ENCODE data around the gene WSCD2.

Gene WSCD2

GRCh38 chr12:108270035-108270848 is 141.2 kb downstream of the WSCD2 start:
- H3K9me3 ChIP-seq (ENCODE audit: low read depth, low read length): no peaks in the 10 kb centered on the region
- H3K9ac ChIP-seq (ENCODE audit: insufficient read length): no peak overlapping the region
- no peak for DNase-seq (ENCODE audit: low read depth, low spot score)
- H3K27ac ChIP-seq: no peak overlapping the region
- no peaks in the 10 kb centered on the region for H3K36me3 ChIP-seq (ENCODE audit: insufficient read depth, low read length)
- no peak overlapping the region for H3K4me3 ChIP-seq
- TF ChIP-seq POLR2AphosphoS5 (IDR thresholded peaks at IDR 0.05; ENCODE audit: borderline replicate concordance, low read depth, low read length): no peak
- no peak for TF ChIP-seq FOXP2 (optimal IDR thresholded peaks at IDR 0.05; ENCODE audit: control extremely low read depth, extremely low read length, insufficient read depth)
- TF ChIP-seq EZH2 (IDR thresholded peaks at IDR 0.05): no peak

GRCh38 chr12:108270849-108271143 is 141.7 kb downstream of the WSCD2 start:
- Histone ChIP-seq H3K9ac (ENCODE audit: insufficient read length) (no peak overlapping the region), H3K9me3 (ENCODE audit: low read depth, low read length) (no peaks in the 10 kb centered on the region), H3K27ac (no peak overlapping the region), H3K4me3 (no peak overlapping the region), H3K36me3 (ENCODE audit: insufficient read depth, low read length) (no peaks in the 10 kb centered on the region)
- no peak for DNase-seq (ENCODE audit: low read depth, low spot score)
- TF ChIP-seq POLR2AphosphoS5 (IDR thresholded peaks at IDR 0.05; ENCODE audit: borderline replicate concordance, low read depth, low read length) (no peak), FOXP2 (optimal IDR thresholded peaks at IDR 0.05; ENCODE audit: control extremely low read depth, extremely low read length, insufficient read depth) (no peak), EZH2 (IDR thresholded peaks at IDR 0.05) (no peak)

- H3K36me3 ChIP-seq (ENCODE audit: insufficient read depth, low read length): no peaks in the 10 kb centered on the region
- no peak overlapping the region for H3K9ac ChIP-seq (ENCODE audit: insufficient read length)
- no peak overlapping the region for H3K27ac ChIP-seq
- DNase-seq (ENCODE audit: low read depth, low spot score): no peak
- no peaks in the 10 kb centered on the region for H3K9me3 ChIP-seq (ENCODE audit: low read depth, low read length)
- H3K4me3 ChIP-seq: no peak overlapping the region
- no peak for TF ChIP-seq POLR2AphosphoS5 (IDR thresholded peaks at IDR 0.05; ENCODE audit: borderline replicate concordance, low read depth, low read length)
- no peak for TF ChIP-seq FOXP2 (optimal IDR thresholded peaks at IDR 0.05; ENCODE audit: control extremely low read depth, extremely low read length, insufficient read depth)
- no peak for TF ChIP-seq EZH2 (IDR thresholded peaks at IDR 0.05)
These were observed 143.1 kb downstream of the WSCD2 start for GRCh38 chr12:108271951-108272872.

- H3K9ac ChIP-seq (ENCODE audit: insufficient read length): no peak overlapping the region
- no peaks in the 10 kb centered on the region for H3K9me3 ChIP-seq (ENCODE audit: low read depth, low read length)
- H3K27ac ChIP-seq: no peak overlapping the region
- TF ChIP-seq POLR2AphosphoS5 (IDR thresholded peaks at IDR 0.05; ENCODE audit: borderline replicate concordance, low read depth, low read length) (no peak), EZH2 (IDR thresholded peaks at IDR 0.05) (no peak), FOXP2 (optimal IDR thresholded peaks at IDR 0.05; ENCODE audit: control extremely low read depth, extremely low read length, insufficient read depth) (no peak)
- no peak overlapping the region for H3K4me3 ChIP-seq
- DNase-seq (ENCODE audit: low read depth, low spot score): no peak
- no peaks in the 10 kb centered on the region for H3K36me3 ChIP-seq (ENCODE audit: insufficient read depth, low read length)
These were observed 144.1 kb downstream of the WSCD2 start for GRCh38 chr12:108273217-108273616.

GRCh38 chr12:108277613-108278012 is 148.5 kb downstream of the WSCD2 start:
- DNase-seq (ENCODE audit: low read depth, low spot score): no peak
- Histone ChIP-seq H3K9me3 (ENCODE audit: low read depth, low read length) (no peaks in the 10 kb centered on the region), H3K27ac (no peak overlapping the region), H3K4me3 (no peak overlapping the region), H3K36me3 (ENCODE audit: insufficient read depth, low read length) (no peaks in the 10 kb centered on the region), H3K9ac (ENCODE audit: insufficient read length) (no peak overlapping the region)
- no peak for TF ChIP-seq FOXP2 (optimal IDR thresholded peaks at IDR 0.05; ENCODE audit: control extremely low read depth, extremely low read length, insufficient read depth)
- no peak for TF ChIP-seq EZH2 (IDR thresholded peaks at IDR 0.05)
- no peak for TF ChIP-seq POLR2AphosphoS5 (IDR thresholded peaks at IDR 0.05; ENCODE audit: borderline replicate concordance, low read depth, low read length)

GRCh38 chr12:108282160-108282559 is 153.1 kb downstream of the WSCD2 start:
- no peak for DNase-seq (ENCODE audit: low read depth, low spot score)
- no peak overlapping the region for H3K9ac ChIP-seq (ENCODE audit: insufficient read length)
- TF ChIP-seq EZH2 (IDR thresholded peaks at IDR 0.05) (no peak), FOXP2 (optimal IDR thresholded peaks at IDR 0.05; ENCODE audit: control extremely low read depth, extremely low read length, insufficient read depth) (no peak), POLR2AphosphoS5 (IDR thresholded peaks at IDR 0.05; ENCODE audit: borderline replicate concordance, low read depth, low read length) (no peak)
- H3K36me3 ChIP-seq (ENCODE audit: insufficient read depth, low read length): no peaks in the 10 kb centered on the region
- H3K27ac ChIP-seq: no peak overlapping the region
- H3K9me3 ChIP-seq (ENCODE audit: low read depth, low read length): no peaks in the 10 kb centered on the region
- no peak overlapping the region for H3K4me3 ChIP-seq

GRCh38 chr12:108282676-108283075 is 153.6 kb downstream of the WSCD2 start:
- H3K9me3 ChIP-seq (ENCODE audit: low read depth, low read length): no peaks in the 10 kb centered on the region
- no peak overlapping the region for H3K9ac ChIP-seq (ENCODE audit: insufficient read length)
- no peak overlapping the region for H3K4me3 ChIP-seq
- no peak for TF ChIP-seq EZH2 (IDR thresholded peaks at IDR 0.05)
- no peak for TF ChIP-seq FOXP2 (optimal IDR thresholded peaks at IDR 0.05; ENCODE audit: control extremely low read depth, extremely low read length, insufficient read depth)
- no peak for TF ChIP-seq POLR2AphosphoS5 (IDR thresholded peaks at IDR 0.05; ENCODE audit: borderline replicate concordance, low read depth, low read length)
- DNase-seq (ENCODE audit: low read depth, low spot score): no peak
- no peaks in the 10 kb centered on the region for H3K36me3 ChIP-seq (ENCODE audit: insufficient read depth, low read length)
- no peak overlapping the region for H3K27ac ChIP-seq

GRCh38 chr12:108284163-108284562 is 155.1 kb downstream of the WSCD2 start:
- TF ChIP-seq POLR2AphosphoS5 (IDR thresholded peaks at IDR 0.05; ENCODE audit: borderline replicate concordance, low read depth, low read length): no peak
- TF ChIP-seq FOXP2 (optimal IDR thresholded peaks at IDR 0.05; ENCODE audit: control extremely low read depth, extremely low read length, insufficient read depth): no peak
- TF ChIP-seq EZH2 (IDR thresholded peaks at IDR 0.05): no peak
- Histone ChIP-seq H3K9me3 (ENCODE audit: low read depth, low read length) (no peaks in the 10 kb centered on the region), H3K4me3 (no peak overlapping the region), H3K27ac (no peak overlapping the region), H3K36me3 (ENCODE audit: insufficient read depth, low read length) (no peaks in the 10 kb centered on the region), H3K9ac (ENCODE audit: insufficient read length) (no peak overlapping the region)
- no peak for DNase-seq (ENCODE audit: low read depth, low spot score)
